GM21619 (cell line): ENCODE results near the gene TMPRSS2.

Experiments used
- ATAC-seq: cut with Tn5 transposase; IDR thresholded peaks from one replicate; pipeline ENCODE4 v1.9.1; 2021; ENCODE audit not compliant: unreplicated experiment

The TMPRSS2 gene

DNA sequence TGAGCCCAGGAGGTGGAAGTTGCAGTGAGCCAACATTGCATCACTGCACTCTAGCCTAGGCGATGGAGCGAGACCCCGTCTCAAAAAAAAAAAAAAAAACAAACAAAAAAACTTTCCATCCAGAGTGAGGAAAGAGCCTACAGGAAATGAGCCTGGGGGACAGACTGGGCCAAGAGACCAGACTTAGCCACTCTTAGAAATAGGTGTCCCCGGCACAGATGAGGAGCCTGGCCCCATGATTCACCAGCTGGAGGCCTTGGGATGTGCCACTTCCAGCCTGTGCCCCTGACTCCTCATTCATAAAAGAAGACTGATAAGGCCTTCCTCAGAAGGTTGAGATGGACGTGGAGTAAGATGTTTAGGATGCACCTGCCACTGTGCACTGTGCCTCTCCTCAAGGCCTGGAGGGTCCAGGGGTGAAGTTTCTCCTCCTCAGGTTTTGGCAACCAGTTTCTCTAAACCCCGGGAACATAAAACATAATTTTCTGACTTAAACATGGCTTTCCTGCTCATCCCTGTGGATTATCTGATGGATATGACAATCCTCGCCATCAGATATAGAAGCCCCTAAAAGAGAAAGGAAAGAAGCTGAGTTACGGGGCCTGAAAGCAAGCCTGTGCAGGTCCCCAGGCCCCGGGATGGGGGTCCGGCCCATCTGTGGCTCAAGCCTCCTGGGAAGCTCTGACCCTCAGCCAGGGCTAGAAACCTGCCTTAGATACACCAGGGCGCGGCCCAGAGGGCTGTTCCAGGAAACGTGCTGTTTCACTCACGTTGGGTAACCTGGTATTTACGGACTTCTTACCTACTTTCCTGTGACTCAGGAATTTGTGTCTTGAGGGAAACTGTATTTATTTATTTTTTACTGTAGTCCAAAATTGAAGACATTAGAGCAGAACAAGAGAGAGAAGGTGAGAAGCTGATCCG lies 55.9 kb downstream of the TMPRSS2 start:
- ATAC-seq = no peak

DNA sequence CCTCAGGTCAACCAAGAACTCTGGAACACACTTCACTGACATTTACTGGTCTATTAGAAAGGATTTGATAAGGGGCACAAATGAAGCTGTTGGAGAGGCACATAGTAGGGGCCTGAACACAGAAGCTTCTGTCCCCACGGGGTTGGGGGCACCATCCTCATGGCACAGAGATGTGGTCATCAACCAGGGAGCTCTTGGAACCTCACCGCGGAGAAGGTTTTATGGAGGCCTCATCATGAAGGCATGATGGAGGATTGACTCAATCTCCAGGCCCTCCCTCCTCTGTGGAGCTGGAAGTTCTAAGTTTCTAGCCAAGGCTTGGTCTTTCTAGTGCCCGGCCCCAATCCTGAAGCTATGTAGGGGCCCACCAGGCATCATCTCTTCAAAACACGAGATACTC lies 58.3 kb downstream of the TMPRSS2 start:
- ATAC-seq = no peak

DNA sequence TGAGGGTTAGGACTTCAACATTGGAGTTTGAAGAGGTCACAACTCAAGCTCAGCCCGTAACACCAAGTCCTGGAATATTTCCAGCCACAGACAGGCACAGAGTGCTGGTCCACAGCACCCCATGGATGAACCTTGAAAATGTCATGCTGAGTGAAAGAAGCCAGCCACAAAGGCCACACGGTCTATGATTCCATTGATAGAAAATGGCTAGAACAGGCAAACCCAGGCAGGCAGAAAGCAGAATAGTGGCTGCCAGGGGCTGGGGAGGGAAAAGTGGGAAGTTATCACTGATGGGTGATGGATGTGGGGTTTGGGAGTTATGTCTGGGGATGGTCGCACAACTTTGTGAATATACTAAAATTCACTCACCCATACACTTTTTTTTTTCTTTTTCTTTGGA lies 60.6 kb downstream of the TMPRSS2 start:
- ATAC-seq = no peak

DNA sequence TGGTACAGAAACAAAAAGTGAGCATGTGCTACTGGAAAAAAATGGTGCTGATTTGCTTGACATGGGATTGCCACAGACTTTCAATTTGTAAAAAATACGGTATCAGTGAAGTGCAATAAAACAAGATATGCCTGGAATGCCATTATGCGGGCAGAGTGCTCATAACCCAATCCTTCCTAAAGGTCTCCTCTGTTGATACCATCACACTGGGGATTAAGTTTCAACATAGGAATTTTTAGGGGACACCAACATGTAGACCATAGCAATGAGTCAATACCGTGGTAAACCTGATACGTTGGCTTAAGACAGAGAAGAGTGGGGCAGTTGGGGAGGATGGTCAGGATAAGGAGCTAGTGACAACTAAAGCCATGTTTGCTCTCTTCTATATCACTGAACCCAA lies 61.4 kb downstream of the TMPRSS2 start:
- ATAC-seq = no peak

DNA sequence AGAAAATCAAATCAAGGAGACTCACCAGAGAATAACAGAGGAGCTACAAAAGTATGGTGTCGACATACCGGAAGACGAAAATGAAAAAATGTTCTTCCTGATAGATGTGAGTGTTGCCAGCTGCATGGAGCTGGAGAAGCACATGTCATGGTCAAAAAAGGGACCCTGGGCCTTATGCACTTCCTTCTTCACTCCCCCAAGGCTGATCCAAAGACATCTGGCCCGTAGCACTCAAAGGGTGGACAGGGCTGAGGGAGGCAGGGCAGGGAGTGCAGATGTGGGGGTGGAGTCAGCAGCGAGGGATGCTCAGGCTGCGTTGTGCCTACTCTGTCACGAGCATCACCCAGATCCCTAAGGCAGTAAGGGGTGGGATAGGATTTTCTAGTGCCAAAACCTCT lies 62.5 kb downstream of the TMPRSS2 start:
- ATAC-seq = no peak

DNA sequence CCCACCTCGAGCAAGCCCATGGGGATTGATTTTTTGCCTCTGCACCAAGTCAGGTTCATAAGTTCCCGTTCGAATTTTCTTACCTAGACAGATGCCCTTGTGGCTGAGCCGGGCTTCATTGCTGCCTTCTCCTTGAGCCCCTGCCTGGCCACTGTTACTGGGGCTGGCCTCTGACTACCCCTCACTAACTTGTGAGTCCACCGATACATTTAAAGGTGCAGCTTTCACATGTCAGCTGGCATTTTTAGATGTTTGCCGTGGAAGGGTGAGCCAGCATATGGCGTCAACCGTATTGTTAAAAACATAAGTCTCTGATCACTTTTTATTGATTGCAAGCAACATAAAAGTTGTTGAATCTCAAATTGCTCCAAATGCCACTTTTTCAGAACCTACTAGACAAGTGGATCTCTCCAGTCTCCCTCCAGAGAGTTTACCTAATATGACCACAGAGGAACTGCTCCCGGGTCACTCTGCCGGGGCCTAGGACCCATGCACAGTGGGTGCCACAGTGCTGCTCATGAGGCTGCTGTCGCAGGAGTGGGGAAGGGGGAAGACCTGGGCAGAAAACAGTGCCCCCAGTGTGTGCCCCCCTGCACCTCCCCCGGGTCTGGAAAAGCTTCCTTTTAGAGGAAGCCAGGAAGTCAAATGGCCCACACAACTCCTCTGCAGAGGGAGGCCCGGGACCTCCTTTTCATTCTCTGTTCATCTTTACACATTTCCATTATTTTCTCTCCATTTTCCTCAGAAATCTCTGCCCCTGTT lies 63.1 kb downstream of the TMPRSS2 start:
- no peak for ATAC-seq

DNA sequence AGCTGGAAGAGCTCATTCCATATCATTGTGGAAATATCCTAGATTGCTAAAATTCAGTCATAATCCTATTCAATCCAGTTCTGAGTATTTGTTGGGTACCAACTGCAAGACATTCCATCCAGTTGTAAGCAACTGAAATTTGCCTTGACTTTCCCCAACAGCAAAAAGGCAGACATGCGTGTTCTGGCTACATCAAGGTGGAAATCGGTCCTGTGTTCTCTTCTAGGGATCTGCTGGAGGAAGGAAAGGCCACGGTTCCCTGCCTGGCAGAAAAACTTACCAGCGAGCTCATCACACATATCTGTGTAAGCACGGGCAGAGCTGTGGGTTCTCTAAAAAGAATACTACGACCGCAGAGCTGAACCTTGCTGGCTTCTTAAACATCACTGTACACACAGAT lies 64.4 kb downstream of the TMPRSS2 start:
- ATAC-seq = no peak

DNA sequence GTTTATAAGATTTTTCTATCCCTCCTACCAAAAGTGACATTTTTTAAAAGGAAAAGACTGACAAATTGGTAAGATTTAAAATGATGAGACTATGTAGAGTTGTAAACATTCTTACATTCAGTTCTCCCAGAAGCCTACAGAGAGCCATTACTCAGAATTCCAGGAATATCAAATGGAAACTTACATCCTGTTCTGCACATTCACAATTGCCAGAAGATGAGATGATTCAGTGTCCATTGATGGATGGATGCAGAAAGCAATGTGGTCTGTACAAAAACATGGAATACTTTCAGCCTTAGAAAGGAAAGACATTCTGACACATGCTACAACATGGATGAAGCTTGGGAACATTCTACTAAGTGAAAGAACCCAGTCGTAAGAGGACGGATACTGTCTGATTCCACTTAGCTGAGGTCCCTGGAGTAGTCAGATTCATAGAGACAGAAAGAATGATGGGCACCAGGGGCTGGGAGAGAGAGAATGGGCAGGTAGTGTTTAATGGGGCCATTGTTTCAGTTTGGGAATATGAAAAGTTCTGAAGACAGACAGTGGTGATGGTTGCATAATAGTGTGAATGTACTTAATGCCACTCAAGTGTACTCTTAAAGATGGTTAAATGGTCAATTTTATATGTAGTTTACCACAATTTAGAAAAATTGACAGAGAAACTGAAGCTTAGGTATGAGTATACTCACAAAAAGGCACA lies 65.3 kb downstream of the TMPRSS2 start:
- no peak for ATAC-seq

DNA sequence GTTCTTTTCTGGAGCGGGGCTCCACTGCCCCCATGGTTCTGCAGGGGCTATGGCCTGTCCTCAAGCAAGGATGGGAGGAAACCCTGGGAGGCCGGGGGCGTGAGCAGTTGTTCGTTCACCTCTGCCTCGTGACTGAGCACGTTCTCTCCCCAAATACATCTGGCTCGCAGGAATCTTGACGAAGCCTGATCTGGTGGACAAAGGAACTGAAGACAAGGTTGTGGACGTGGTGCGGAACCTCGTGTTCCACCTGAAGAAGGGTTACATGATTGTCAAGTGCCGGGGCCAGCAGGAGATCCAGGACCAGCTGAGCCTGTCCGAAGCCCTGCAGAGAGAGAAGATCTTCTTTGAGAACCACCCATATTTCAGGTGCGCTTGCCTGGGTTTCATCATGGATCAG lies 66.4 kb downstream of the TMPRSS2 start:
- ATAC-seq = no peak

DNA sequence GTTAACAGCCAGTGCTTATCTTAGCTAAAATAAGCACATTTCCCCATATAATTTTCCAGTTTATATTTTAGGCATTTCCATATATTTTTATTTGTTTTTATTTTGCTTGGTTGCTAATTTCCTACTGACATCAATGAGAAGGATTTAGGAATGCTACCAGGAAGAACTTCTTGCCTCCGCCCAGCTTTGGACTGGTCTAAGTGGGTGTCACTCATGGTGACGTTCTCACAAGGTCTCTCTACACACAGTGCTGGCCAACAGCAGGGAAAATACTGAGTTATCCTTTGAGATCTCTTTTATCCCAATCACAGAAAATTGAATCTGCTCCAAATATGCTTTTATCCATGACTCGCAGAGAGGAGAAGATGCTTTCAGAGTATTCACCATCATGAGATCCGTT lies 68.7 kb downstream of the TMPRSS2 start:
- ATAC-seq = no peak

DNA sequence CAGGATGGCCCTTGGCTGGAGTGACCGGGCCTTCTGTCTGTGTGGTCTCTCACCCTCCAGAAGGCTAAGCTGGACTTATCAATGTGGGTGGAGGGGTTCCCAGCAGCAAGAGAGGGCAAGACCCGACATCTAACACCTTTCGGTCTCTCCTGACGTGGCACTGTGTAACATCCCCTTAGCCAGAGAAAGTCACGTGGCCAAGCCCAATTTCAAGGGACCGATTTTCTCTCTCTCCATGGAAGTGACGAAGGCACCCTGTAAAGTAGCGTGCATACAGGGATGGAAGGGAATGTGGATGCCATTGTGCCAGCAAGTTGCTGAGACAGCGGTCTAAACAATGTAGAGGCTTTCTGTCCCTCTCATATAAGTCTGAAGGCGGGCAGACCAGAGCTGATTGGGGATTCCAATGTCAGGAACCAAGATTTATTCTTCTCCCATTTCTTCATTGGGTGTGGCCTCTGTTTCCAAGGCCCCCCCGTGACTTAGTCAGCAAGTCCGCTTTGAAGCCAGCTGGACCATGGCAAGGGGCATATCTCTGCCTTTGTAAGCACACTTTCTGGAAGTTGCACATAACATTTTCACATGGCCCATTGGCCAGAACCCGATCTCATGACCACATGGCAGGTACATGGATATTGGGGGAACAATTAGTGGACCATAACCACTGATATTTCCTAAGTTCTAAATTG lies 69.4 kb downstream of the TMPRSS2 start:
- no peak for ATAC-seq

DNA sequence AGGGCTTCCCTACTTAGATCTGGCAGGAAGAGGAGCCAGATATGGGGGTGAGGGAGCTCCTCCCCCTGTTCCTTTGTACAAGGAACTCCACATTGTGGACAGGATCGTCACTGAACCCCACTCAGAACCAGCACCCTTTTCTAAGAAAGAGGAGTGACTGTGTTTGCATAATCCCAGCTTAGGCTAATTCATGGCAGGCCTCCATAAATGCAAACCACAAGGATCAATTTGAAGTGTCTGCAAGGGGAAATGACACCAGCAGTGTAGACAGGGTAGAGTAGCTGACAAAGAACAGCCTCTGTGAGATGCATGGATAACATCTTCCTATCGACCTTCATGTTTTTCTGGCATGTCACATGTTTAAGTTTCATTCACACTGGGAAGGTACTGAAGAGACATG lies 70.2 kb downstream of the TMPRSS2 start:
- ATAC-seq = no peak

DNA sequence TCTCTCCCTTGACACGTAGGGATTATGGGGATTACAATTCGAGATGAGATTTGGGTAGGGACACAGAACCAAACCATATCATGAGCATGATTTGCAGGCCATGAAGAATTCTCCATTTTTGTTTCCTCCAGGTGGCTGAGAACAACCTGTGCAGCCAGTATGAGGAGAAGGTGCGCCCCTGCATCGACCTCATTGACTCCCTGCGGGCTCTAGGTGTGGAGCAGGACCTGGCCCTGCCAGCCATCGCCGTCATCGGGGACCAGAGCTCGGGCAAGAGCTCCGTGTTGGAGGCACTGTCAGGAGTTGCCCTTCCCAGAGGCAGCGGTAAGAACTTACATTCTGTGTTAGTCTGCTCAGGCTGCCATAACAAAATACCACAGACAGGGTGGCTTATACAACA lies 72.3 kb downstream of the TMPRSS2 start:
- no peak for ATAC-seq

DNA sequence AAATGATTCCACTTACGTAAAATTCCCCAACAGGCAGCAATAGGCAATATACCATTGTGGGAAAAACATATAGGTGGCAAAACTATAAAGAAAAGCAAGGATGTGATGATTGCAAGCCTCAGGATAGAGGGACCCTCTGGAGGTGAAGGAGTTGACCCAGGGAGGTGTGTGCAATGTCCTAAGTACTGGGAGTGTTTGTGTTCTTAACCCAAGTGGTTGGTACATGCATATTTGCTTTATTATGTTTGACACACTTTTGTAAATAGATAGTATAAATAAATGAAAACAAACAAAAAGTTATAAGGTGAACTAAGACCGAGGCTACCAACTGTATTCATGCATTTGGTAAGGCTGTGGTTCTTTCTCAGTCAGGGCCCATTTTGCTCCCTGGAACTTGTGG lies 74.4 kb downstream of the TMPRSS2 start:
- ATAC-seq = no peak

DNA sequence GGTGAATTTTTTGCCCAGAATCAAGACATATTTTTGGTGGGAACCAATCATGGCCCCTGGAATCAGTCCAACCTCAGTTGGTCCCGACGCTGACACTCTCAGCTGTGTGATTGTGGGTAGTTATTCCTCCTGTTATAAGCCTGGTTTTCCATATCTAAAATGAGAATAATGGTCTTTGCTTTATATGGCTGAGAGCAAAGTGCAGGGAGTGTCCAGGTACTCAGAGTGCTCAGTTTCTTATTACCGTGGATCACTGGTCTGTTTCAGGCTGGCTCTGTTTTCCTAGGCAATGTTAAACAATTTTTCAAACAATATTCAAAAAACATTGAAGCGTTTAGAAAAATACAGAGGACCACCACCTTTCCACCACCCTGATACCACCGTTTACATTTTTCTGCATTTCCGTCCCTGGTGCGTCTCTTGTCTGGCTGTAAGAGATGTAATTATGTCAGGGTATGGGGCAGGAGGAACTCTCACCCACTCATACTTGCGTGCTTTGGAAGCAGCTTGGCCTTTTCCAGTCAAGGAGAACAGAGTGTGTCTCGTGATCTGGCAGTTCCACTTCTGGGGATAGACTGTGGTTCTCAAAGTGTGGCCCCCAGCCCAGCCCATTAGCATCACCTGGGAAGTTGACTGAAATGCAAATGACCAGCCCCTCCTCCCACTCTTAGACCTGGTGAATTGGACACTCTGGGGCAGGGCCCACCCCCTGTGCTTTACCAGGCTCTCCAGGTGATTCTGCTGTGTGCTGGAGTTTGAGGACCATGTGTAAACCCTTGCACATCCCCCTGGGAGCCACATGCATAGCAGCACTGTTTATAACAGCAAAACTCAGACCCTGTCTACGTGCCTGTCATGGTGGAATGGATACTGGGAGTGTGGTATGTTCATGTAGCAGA lies 75.1 kb downstream of the TMPRSS2 start:
- ATAC-seq = no peak

DNA sequence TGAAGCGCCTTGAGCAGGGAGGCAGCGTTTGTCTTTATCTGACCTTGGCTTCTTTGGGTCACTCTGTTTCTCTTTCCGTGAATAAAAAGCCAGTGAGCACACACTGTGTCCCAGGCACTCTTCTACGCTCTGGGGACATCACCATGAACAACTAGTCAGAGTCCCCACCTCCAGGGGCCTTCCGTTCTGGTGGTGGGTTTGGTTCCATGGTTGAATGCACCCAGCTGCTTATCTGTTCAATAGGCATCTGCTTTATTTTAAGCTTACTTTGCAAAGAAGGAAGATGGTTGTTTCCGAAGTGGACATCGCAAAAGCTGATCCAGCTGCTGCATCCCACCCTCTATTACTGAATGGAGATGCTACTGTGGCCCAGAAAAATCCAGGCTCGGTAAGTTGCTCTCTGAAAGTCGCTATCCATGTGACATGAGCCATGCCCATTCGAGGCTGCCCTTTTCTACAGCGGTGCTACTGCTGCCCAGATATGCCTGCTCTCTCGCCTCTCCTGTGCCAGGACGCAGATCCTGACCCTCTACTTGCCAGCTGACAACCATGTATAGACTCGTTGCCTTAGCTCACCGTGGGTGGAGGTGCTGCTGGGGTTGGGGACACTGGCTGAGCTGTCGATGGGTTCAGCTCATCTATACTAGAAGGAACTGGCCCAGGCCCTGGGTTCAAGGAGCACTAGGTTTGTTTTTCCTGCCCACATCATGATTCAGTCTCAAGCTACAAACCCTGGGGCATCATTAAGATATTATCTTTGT lies 76.0 kb downstream of the TMPRSS2 start:
- peak; percentile 71 for ATAC-seq

DNA sequence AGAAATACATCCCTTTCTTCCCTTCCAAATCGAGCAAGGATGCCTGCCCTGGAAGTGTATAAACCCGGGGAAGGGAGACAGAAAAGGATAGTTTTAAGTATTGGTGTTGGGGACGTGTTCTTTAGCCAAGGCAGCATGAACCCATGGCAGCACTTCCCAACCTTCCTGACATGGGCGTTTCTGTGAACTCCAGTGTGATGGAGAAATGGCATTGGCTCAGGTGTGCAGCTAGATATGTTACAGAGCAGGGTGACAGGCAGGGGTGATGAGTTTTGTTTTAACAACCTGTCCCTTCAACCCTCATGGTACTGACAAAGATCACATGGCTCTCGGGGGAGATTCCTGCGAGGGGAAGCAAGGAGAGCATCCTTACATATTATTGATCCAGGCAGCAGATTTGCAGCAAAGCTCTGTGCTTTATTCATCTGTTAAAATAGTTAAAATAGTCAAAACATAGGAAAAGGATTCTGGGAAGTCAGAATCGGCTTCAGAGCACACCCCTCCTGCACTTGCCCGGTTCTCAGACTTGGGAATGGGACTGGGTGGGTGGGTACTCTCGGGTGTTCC lies 78.0 kb downstream of the TMPRSS2 start:
- no peak for ATAC-seq

DNA sequence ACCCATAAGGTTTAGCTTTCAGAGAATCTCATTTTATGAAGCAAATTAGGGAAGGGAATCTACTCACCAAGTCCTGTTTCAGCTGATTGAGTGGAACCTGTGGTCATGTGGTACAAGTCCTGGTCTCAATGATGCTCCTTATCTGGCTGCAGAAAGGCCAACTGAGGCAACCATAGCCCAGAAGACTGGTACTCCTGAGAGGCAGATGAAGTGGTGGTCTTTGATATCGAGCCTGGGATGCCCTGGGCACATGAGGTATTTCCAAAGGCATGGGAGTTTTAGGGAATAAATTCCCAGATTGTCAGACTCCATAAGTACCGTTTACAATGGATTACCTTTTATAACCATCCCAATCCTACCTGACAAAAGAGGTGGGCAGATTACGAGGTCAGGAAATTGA lies 78.7 kb downstream of the TMPRSS2 start:
- no peak for ATAC-seq

DNA sequence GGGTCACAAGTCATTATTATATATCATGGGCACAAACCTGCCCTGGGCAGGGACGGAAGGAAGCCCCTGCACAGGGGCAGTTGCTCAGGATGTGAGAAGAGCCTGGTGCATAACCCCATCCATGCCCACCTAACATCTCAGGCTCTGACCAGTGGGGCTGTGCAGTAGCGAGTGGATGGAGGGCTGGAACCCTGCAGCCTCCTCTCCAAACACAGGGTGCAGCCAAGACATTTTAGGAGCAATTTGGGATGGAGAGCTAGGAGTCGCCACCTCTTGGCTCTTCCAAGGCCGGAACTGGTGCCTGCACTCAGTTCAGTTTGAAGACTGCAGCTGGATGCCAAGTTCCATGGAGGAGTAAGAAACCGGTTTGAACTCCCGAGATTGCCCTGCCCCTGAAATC lies 79.1 kb downstream of the TMPRSS2 start:
- no peak for ATAC-seq
